ENCODE results near the gene PLXDC2.
A peak's percentile ranks its signal among the peaks of the same experiment; 100 is the strongest.

Gene PLXDC2

GRCh38 chr10:19815731-19816410 lies 361 bp upstream of the PLXDC2 start:
- no peak for DNase-seq (ENCODE audit: low spot score)

DNA sequence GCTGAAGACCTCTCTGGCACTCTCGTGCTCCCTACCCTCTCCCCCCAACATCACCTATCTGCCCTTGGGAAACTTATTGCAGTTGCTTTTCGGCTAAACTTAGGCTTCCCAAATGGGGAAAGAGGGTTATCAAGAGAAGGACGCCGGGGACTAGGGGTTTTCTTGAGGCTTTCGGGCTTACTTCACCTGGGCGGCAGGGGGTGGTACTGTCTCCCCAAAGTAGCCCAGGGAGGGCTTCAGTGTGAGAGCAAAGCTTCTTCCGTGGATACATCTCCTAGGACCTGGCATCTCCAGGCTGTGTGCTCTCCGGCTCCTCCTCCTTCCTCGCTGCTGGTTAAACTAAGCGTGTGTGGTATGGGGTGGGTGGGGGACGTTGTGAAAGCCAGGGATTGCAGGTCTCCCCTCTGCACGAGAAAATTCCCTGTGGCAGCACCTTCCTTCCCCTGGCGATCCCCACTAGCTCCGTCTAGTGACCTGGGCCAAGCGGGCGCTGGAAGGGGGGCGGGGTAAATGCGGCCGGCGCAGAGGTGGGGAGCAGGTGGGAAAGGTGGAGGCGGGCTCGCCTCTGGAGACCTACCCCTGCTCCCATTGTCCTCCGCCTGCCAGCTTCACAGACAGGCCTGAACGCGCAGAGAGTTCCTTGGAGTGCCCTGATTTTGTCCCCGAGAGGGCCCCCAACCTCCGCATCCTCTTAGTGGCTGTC lies 1.1 kb downstream of the PLXDC2 start:
- no peak for DNase-seq (ENCODE audit: low spot score)

GRCh38 chr10:19818876-19819275 lies 2.6 kb downstream of the PLXDC2 start:
- no peak for DNase-seq (ENCODE audit: low spot score)

DNA sequence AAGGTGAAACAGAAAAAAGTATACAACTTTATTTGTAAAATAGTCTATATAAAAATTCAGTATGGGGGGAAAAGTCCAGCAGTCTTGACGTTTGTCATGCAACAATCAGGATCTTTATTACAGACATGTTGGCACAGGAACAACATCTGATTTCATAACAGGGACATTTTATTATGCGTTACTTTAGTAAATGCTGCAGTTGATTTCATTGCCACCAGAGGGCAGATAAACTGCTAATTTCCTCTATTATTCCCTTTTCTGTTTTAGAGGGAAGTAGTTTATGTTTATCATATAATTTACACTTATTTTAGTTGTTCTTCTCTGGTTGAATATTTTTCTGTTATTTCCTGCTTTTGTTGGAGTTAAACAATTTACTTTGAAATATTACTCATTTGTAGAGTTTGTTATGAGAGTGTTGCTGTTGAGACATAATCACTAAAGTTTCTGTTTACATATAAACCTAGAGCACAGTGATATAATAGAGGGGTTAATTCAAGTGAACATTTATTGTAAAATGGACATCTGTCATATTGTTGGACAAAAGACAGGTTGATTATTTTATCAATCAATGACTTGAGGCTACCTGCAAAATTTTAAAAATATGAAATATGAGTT lies 3.3 kb downstream of the PLXDC2 start:
- DNase-seq (ENCODE audit: low spot score), result peak; percentile 16

GRCh38 chr10:19824381-19825342 lies 8.4 kb downstream of the PLXDC2 start:
- DNase-seq (ENCODE audit: low spot score), result no peak

DNA sequence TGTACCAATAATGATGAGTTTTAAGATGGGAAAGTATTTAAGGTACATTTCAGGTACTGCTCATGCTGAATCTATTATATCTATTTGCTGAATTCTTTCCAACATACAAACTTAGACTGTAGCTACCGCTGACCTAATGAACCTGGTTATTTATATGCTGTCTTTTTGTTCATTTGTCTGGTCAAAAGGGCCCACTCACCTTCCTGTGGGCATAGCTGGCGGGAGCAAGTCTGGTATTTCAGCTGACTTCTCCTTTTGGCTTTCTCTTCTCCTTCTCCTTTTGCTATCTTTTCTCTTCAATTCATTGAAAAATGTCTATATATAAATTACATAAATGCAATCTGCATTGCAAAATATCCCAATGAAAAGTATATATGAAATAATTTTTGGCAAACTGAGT lies 9.5 kb downstream of the PLXDC2 start:
- DNase-seq (ENCODE audit: low spot score), result no peak

GRCh38 chr10:19826712-19827111 lies 10.5 kb downstream of the PLXDC2 start:
- no peak for DNase-seq (ENCODE audit: low spot score)

DNA sequence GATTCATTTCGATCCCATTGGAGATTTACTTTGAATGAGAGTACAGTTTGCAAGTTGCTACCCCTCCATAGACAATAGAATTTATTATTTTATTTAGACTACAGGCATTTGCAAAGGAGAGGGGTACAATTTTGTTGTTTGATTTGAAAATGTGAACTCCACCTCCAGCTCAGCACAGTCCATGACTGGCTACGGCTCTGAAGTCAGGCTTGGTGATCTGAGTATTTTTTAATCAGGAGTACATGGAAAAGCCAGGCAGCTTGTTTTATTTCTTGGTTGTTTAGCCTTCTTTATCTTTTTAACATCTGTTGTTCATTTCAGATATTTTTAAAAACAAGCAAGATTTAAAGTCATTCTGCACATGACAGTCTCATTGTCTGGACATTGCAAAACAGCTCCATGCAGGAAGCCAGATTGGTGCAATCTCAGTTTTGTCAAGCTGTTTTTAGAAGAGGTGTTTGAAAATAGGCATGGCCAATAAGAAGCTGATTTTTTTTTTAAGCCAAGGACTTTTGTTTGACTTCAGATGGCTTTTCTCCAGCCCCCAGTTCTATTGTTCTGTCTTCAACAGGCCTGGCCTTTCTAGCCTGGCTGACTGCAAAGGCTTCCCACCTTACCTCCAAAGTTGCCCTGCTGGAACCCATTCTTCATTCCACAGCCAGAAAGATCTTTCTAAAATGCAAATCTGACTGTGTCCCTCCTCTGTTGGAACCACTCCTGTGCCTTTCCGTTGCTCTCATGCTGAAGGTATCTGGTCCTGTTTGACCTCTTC lies 12.2 kb downstream of the PLXDC2 start:
- no peak for DNase-seq (ENCODE audit: low spot score)

- DNase-seq (ENCODE audit: low spot score), result no peak
Observed at GRCh38 chr10:19832699-19833098, 16.5 kb downstream of the PLXDC2 start.

- no peak for DNase-seq (ENCODE audit: low spot score)
Observed at GRCh38 chr10:19833170-19833824, 17.1 kb downstream of the PLXDC2 start.

GRCh38 chr10:19835952-19836351 lies 19.7 kb downstream of the PLXDC2 start:
- no peak for DNase-seq (ENCODE audit: low spot score)

DNA sequence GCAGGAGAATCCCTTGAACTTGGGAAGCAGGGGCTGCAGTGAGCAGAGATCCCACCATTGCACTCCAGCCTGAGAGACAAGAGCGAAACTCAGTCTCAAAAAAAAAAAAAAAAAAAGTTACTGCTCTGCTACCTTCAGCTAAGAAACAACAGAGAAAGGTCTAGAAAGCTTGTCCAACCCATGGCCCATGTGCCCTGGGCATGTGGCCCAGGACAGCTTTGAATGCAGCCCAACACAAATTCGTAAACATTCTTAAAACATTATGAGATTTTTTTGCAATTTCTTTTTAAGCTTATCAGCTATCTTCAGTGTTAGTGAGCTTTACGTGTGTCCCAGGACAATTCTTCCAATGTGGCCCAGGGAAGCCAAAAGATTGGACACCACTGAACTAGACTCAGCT lies 22.9 kb downstream of the PLXDC2 start:
- no peak for DNase-seq (ENCODE audit: low spot score)

DNA sequence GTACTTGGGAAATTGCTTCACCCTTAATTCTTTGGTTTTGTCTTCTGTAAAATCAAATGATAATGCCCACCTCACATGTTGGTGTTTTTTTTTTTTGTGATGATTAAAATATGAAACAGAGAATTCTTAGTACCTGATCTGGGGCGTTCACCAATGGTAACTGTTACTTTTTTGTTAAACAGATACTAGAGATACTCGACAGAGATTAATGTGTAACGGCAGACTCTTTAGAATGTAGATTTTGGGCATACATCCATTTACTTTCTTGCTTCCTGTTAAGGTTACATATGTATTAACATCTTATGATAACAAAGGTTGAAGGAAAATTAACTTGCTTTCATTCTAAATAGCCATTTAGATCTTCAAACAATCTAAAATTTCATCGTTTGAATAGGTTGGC lies 23.3 kb downstream of the PLXDC2 start:
- no peak for DNase-seq (ENCODE audit: low spot score)

DNA sequence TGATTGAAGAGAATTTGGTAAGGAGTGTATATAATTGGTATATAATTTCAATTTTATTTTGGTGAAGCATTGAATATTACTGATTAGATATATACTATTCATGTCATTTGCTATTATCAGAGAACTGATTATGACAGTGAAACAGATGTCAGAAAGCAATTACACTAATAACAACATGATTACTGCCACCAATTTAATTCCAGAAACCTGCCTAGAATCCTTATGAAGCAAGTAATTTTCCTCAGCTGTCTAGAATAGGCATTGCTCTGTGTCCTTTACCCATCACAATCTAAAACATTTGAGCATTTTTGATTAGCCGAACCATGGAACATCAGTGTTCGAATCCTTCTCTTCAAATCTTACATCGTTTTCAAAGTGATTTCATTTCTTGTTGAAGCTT lies 24.5 kb downstream of the PLXDC2 start:
- DNase-seq (ENCODE audit: low spot score), result no peak

GRCh38 chr10:19843487-19843886 lies 27.3 kb downstream of the PLXDC2 start:
- no peak for DNase-seq (ENCODE audit: low spot score)

DNA sequence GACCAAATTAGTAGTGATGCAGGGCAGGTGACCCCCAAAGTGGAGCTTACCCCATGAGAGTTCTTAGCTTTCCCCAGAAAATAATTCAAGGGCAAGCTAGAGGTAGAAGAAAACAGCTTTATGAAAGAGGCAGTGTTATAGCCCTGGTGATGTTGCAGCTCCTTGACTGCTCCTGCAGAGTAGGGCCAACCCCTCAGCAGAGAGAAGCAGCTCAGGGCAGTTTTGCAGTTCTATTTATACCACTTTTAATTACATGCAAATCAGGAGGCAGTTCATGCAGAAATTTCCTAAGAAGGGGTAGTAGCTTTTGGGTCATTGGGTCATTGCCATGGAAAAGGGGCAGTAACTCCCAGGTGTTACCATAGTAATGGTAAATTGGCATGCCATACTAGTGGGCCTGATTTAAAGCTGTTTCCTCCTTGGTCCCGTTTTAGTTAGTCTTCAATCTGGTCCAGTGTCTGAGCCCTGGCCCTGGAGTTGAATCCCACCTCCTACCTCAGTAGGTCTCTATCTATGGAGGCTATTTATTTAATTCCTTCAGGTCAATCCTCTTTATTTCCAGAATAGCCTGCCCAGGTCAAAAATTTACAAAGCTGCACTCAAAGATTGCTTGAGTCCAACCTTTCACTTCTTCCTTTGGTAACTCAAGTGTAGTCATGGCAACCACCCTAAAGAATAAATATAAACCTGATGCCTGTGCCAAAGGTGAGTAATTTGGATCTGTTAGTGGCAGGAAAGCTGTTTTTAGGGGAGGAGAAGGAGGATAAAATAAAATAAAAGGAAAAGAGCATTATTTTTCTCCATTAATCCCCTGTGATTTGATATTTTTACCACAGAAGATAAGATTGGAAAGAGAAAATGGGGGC lies 29.5 kb downstream of the PLXDC2 start:
- no peak for DNase-seq (ENCODE audit: low spot score)

- DNase-seq (ENCODE audit: low spot score), result no peak
Observed at GRCh38 chr10:19847321-19847720, 31.1 kb downstream of the PLXDC2 start.

DNA sequence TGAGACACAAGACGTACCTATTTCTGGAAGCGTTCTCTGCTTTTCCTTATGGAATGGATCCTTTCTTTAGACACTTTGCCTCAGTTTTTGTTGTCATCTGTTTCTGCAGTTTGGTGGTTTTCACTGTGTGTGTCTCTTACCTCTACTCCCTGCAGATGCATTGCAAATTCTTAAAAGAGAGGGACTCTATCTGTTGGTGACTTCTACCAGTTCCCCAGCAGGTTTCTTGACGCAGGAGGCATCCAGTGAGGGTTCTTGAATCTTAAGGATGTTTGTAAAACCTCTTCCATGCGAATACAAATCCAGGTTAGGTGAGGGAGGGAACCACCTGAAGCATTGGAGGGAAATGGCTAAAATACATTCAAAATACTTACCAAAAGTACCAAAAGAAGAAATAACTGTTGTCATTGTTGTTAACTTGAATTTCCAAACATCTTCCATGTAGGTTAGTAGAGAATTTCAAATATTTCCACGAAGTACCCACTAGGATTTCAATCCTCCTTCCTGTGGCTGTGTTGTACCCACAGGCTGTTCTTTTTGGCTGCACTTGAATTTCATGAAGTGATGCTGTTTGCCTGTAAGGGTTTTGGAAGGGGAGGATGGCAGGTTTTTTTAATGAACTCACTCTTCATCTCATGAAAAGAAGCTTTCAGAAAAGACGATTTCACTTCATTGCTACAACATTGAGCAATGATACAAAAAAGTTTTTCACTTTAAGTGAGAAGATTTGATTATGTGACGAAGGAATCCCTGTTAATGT lies 32.2 kb downstream of the PLXDC2 start:
- DNase-seq (ENCODE audit: low spot score), result no peak

- no peak for DNase-seq (ENCODE audit: low spot score)
Observed at GRCh38 chr10:19853831-19854230, 37.6 kb downstream of the PLXDC2 start.

Measured in CD4-positive, alpha-beta T cell treated with Interleukin-15 for 4 hours (primary cell).